C4-2B (cell line): Measurements from ENCODE around the gene ARL15.

Source experiments
- H3K27ac ChIP-seq: fragments of 450-650 bp; 2 replicates; pipeline ENCODE4 v1.5.1; 2017
- CTCF ChIP-seq: fragments of 450-650 bp; conservative IDR thresholded peaks from 2 replicates; pipeline ENCODE4 v1.5.1; 2017; ENCODE audit warnings: mild to moderate bottlenecking
- ZFX ChIP-seq: fragments of 450-650 bp; IDR thresholded peaks from 2 replicates; pipeline ENCODE4 v1.6.1; 2017

Gene ARL15

DNA sequence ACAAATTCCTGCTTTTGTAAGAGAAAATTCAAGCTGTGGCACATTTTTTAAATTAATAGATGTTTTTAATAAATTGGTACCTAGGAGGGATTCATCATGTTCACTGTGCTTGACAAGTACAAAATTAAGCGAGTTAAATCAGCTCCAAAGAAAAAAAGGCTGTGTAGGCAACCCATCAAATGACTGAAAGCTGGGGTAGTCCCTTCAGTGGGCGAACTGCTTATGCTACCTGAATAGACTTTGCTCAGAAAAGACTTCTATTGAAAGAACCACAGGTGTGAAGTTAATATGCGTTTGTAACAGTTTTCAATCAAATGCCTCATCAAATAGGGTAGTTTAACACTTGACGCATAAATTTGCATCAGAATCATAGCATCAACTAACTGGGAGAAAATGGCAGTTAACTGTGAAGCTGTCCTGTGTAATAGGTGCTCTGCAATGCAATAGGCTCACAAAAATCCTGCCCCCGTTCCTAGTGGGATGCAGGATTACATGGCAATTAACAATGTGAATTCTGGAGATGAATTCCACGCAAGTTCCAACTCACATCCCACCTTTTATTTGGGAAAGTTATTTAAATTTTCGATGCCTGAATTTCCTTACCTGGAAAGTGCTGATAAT is 14.4 kb upstream of the ARL15 start:
- H3K27ac ChIP-seq = no peak overlapping the region
- TF ChIP-seq ZFX = no peak
- no peak for TF ChIP-seq CTCF

- TF ChIP-seq ZFX = no peak
- no peak for TF ChIP-seq CTCF
- H3K27ac ChIP-seq = no peak overlapping the region
Measured at GRCh38 chr5:54323495-54323894, 13.1 kb upstream of the ARL15 start.

DNA sequence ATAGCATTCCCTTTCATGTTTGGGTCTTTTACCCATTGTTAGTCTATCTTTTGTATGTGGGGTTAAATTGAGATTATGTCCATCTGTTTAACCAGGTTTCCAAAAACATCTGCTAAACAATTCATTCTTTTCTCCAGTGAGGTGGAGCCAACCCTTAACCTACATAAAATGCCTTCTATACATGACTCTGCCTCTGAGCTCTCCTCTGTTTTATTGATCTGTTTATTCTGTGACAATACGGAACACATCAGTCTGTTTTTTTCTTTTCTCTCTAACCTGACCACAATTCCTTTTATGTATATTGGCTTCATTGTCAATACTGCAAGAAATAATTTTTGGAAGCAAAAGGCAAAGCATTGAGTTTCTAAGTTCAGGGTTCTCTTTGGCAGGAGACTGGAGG is 9.9 kb upstream of the ARL15 start:
- TF ChIP-seq CTCF (no peak), ZFX (no peak)
- H3K27ac ChIP-seq = no peak overlapping the region

DNA sequence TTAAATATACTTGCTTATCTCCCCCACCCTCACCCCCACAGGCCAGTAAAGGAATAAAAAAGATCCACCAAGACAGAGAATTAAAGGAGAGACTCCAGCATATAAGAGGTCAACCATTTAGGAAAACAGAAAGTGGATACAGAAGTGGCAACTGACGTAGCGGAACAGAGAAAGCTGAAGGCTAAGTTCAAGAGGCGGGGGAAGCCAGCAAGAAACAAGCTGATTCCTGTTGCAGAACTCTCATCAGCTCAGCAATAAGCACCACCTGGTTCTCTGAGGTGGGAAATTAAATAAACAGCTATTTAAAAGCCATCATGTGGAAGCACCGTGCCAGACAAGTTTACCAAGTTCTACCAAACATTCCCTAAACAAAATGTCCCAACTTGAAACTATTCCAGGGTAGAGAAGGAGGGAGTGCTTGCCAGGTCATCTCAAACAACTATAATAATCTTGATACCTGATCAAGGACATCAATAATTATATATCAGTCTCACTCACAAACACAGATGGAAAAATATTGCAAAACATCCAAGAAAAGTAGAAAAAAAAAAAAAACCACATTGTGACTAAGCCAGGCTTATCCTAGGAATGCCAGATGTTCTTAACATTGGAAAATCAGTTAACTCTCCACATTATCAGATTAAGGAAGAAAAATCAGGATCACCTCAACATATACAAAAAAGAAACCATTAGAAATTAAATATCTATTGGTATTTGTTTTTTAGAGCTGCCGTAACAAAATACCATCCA is 7.3 kb upstream of the ARL15 start:
- H3K27ac ChIP-seq = no peak overlapping the region
- no peak for TF ChIP-seq CTCF
- TF ChIP-seq ZFX = no peak

- TF ChIP-seq CTCF (no peak), ZFX (no peak)
- H3K27ac ChIP-seq = no peak overlapping the region
Measured at GRCh38 chr5:54315736-54316528, 5.6 kb upstream of the ARL15 start.

DNA sequence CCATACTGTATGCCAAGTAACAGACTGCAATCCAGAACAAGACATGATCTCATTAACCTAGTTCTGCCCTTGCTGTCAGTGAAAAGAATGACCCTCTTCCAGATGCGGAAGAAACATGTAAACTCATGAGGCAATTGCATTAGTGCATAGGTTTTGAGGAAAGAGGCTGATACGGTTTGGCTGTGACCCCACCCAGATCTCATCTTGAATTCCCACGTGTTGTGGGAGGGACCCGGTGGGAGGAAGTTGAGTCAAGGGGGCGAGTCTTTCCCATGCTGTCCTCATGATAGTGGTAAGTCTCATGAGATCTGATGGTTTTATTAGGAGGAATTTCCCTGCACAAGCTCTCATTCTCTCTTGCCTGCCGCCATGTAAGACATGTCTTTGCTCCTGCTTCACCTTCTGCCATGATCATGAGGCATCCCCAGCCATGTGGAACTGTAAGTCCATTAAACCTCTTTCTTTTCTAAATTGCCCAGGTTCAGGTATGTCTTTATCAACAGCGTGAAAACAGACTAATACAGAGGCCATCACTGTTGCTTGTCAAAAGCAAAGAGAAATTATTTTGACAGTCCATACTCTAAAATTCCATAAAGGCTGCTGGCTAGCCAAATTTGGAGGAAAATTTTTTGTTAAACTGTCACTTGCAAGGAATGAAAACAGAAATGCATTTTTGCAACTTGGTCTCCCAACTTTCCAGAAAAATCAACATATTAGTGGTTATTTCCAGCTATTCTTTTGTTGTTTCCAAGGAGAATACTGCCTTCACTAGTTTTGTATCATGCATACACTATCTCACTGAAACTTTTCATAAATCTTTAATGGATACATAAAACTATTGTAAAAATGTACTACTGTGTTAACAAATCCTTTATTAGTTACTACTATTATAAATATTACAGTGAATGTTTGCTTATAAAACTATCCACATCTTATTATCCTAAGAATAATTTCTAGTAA is 3.2 kb upstream of the ARL15 start:
- no peak overlapping the region for H3K27ac ChIP-seq

More for the DNA sequence above, 3.2 kb upstream of the ARL15 start:
- TF ChIP-seq CTCF = no peak
- TF ChIP-seq ZFX = no peak
